Mesenchymal stem cell (in vitro differentiated cells and primary cell): Measurements from ENCODE around the gene ZZZ3.

Experiments
- DNase-seq: peaks from one replicate; pipeline ENCODE4 v3.0.0-alpha.2; 2013
- H2AFZ ChIP-seq: one replicate; pipeline ENCODE4 v1.6.1; 2013; ENCODE audit warnings: low read depth, mild to moderate bottlenecking, control low read depth, inconsistent platforms, low read length, moderate library complexity
- H2AK5ac ChIP-seq: 2 replicates; pipeline ENCODE4 v1.6.1; 2013; ENCODE audit warnings: low read length, moderate library complexity, mild to moderate bottlenecking, inconsistent platforms; ENCODE audit not compliant: severe bottlenecking
- H2BK120ac ChIP-seq: one replicate; pipeline ENCODE4 v1.6.1; 2013; ENCODE audit warnings: low read depth, mild to moderate bottlenecking, inconsistent platforms, low read length, moderate library complexity
- H2BK12ac ChIP-seq, 2 experiments: one replicate each; pipeline ENCODE4 v1.6.1; 2013; ENCODE audit warnings: inconsistent platforms in 2 of 2, low read length in 2 of 2, mild to moderate bottlenecking in 2 of 2, moderate library complexity in 2 of 2, control low read depth in 1 of 2
- H2BK15ac ChIP-seq: one replicate; pipeline ENCODE4 v1.6.1; 2013; ENCODE audit warnings: mild to moderate bottlenecking, low read depth, inconsistent platforms; ENCODE audit not compliant: poor library complexity, severe bottlenecking
- H2BK5ac ChIP-seq: 2 replicates; pipeline ENCODE4 v1.6.1; 2013; ENCODE audit warnings: low read depth, mild to moderate bottlenecking, low read length, control low read depth, inconsistent platforms; ENCODE audit not compliant: poor library complexity, severe bottlenecking
- H3K14ac ChIP-seq, 2 experiments: one replicate each; pipeline ENCODE4 v1.6.1; 2013; ENCODE audit warnings: inconsistent platforms in 2 of 2, low read length in 2 of 2, control low read depth in 1 of 2, mild to moderate bottlenecking in 1 of 2, moderate library complexity in 1 of 2
- H3K18ac ChIP-seq, 2 experiments: one replicate each; pipeline ENCODE4 v1.6.1; 2013; ENCODE audit warnings: inconsistent platforms in 2 of 2, low read length in 2 of 2, control low read depth in 1 of 2, low read depth in 1 of 2, mild to moderate bottlenecking in 1 of 2
- H3K23ac ChIP-seq, 2 experiments: one replicate each; pipeline ENCODE4 v1.6.1; 2013; ENCODE audit warnings: inconsistent platforms in 2 of 2, low read length in 2 of 2, mild to moderate bottlenecking in 2 of 2, moderate library complexity in 2 of 2, control low read depth in 1 of 2
- H3K27ac ChIP-seq: 2 replicates; pipeline ENCODE4 v1.5.1; 2013; ENCODE audit warnings: mild to moderate bottlenecking, moderate library complexity, low read length, control low read depth, inconsistent platforms; ENCODE audit not compliant: poor library complexity, severe bottlenecking
- H3K27me3 ChIP-seq, 2 experiments: 2 replicates each; pipeline versions ENCODE4 v1.6.1 to v1.7.0; 2013; ENCODE audit warnings: low read length in 2 of 2, mild to moderate bottlenecking in 2 of 2, moderate library complexity in 2 of 2, control low read depth in 1 of 2, inconsistent platforms in 1 of 2; ENCODE audit not compliant: control insufficient read depth in 1 of 2, insufficient read depth in 1 of 2
- H3K36me3 ChIP-seq, 2 experiments: 2 replicates each; pipeline versions ENCODE4 v1.6.1 to v1.7.0; 2013; ENCODE audit warnings: low read length in 2 of 2, control low read depth in 1 of 2, inconsistent platforms in 1 of 2, low read depth in 1 of 2, mild to moderate bottlenecking in 1 of 2; ENCODE audit not compliant: insufficient read depth in 2 of 2, control insufficient read depth in 1 of 2
- H3K4ac ChIP-seq, 2 experiments: one replicate each; pipeline ENCODE4 v1.6.1; 2013; ENCODE audit warnings: inconsistent platforms in 2 of 2, low read length in 2 of 2, mild to moderate bottlenecking in 2 of 2, moderate library complexity in 2 of 2, control low read depth in 1 of 2, low read depth in 1 of 2
- H3K4me1 ChIP-seq: 2 replicates; pipeline ENCODE4 v1.6.1; 2013; ENCODE audit warnings: low read depth, low read length, control low read depth; ENCODE audit not compliant: control insufficient read depth, insufficient read depth
- H3K4me2 ChIP-seq: 2 replicates; pipeline ENCODE4 v1.6.1; 2013; ENCODE audit warnings: low read length, mild to moderate bottlenecking, inconsistent platforms; ENCODE audit not compliant: poor library complexity, severe bottlenecking
- H3K4me3 ChIP-seq, 2 experiments: 2 replicates each; pipeline versions ENCODE4 v1.5.1 to v1.7.0; 2013; ENCODE audit warnings: low read length in 2 of 2, mild to moderate bottlenecking in 2 of 2, control low read depth in 1 of 2, low read depth in 1 of 2; ENCODE audit not compliant: insufficient read depth in 1 of 2
- H3K79me1 ChIP-seq: replicated peaks from 2 replicates; pipeline ENCODE4 v1.6.1; 2013; ENCODE audit warnings: mild to moderate bottlenecking, control low read depth, low read length, inconsistent platforms; ENCODE audit not compliant: poor library complexity, severe bottlenecking
- H3K9ac ChIP-seq: 2 replicates; pipeline ENCODE4 v1.7.0; 2013; ENCODE audit warnings: mild to moderate bottlenecking, low read length, moderate library complexity
- H3K9me3 ChIP-seq: 2 replicates; pipeline ENCODE4 v1.7.0; 2013; ENCODE audit warnings: mild to moderate bottlenecking, low read length; ENCODE audit not compliant: control insufficient read depth
- H4K8ac ChIP-seq: one replicate; pipeline ENCODE4 v1.6.1; 2013; ENCODE audit warnings: inconsistent platforms, mild to moderate bottlenecking, low read length, moderate library complexity
- H4K91ac ChIP-seq: one replicate; pipeline ENCODE4 v1.6.1; 2013; ENCODE audit warnings: mild to moderate bottlenecking, low read length, inconsistent platforms
- WGBS: methylation state at CpG from one replicate; pipeline ENCODE4 v1.1.7; 2013; ENCODE audit warnings: mixed read lengths; 5-methylcytosine and 5-hydroxymethylcytosine counted together

The ZZZ3 gene

DNA sequence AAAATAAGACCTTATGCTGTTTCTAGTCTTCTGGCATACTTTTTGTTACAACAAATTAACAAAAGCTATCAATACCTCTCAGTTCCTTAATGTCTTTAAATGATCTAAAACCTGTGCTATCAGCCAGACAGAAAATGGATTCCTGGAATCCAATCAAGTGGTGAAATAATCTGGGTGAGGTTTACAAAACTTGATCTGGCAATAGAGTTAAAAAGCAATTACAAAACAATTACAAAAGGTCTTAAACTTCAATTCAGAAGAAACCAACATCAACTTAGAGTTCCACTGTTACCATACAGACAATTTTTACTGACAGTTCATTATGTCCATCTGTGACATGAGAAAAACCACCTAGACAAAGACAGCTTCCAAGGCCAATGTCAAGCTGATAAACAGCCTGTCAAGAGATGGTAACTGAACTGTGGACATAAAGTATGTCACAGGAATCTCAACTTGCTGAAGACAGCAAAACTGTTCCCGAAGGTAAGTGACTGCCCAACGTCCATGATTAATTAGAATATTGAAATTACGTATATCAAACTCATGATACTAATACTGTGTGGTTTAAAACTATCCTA lies 17.4 kb downstream of the ZZZ3 start:
- no peak overlapping the region for H2BK12ac ChIP-seq
- H3K23ac ChIP-seq = no peak overlapping the region
- no peak overlapping the region for H2AFZ ChIP-seq
- H3K4ac ChIP-seq = no peak overlapping the region
- H2BK15ac ChIP-seq = no peak overlapping the region
- no peak overlapping the region for H3K4me2 ChIP-seq
- H2BK5ac ChIP-seq = no peak overlapping the region
- no peaks in the 10 kb centered on the region for H3K9me3 ChIP-seq
- H4K91ac ChIP-seq = no peak overlapping the region
- H3K14ac ChIP-seq = no peak overlapping the region
- no peaks in the 10 kb centered on the region for H3K27me3 ChIP-seq
- H3K4me3 ChIP-seq = no peak overlapping the region
- H3K27ac ChIP-seq = no peak overlapping the region
- peaks cover 5% of the 10 kb centered on the region for H3K4me1 ChIP-seq
- no peaks in the 10 kb centered on the region for H3K36me3 ChIP-seq
- no peak overlapping the region for H3K18ac ChIP-seq
- H2BK120ac ChIP-seq = no peak overlapping the region
- no peak for DNase-seq
- no peak overlapping the region for H4K8ac ChIP-seq
- no peak overlapping the region for H2AK5ac ChIP-seq
- no peaks in the 10 kb centered on the region for H3K79me1 ChIP-seq
- H3K9ac ChIP-seq = peak overlapping the region; percentile 21
- no CpG with 5 or more reads among the region's 3 CpGs for WGBS

DNA sequence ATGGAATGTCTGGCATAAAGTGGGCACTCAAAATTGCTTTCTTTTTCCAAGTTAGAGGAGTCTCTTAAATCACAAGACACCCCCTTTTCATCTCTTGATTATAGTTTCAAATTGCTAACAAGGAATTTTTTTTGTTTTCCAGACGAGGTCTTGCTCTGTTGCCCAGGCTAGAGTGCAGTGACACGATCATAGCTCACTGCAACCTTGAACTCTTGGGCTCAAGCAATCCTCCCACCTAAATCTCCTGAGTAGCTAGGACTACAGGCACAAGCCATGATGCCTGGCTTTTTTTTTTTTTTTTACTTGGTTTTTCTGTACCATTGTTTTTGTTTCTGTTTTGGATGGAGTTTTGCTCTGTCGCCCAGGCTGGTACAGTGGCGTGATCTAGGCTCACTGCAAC lies 20.8 kb downstream of the ZZZ3 start:
- no peak overlapping the region for H4K91ac ChIP-seq
- no peak overlapping the region for H2BK15ac ChIP-seq
- no peak overlapping the region for H3K18ac ChIP-seq
- WGBS = 96% methylated on average over 4 of the region's 4 CpGs
- H2BK12ac ChIP-seq = no peak overlapping the region
- no peak overlapping the region for H3K4me3 ChIP-seq
- no peak overlapping the region for H2BK5ac ChIP-seq
- H2BK120ac ChIP-seq = no peak overlapping the region
- no peaks in the 10 kb centered on the region for H3K27me3 ChIP-seq
- H4K8ac ChIP-seq = no peak overlapping the region
- no peak overlapping the region for H2AK5ac ChIP-seq
- H3K9me3 ChIP-seq = no peaks in the 10 kb centered on the region
- no peak overlapping the region for H3K4me2 ChIP-seq
- H3K79me1 ChIP-seq = no peaks in the 10 kb centered on the region
- no peak overlapping the region for H3K14ac ChIP-seq
- H3K9ac ChIP-seq = no peak overlapping the region
- no peak overlapping the region for H2AFZ ChIP-seq
- H3K4me1 ChIP-seq = peaks cover 3% of the 10 kb centered on the region
- H3K27ac ChIP-seq = no peak overlapping the region
- no peak overlapping the region for H3K4ac ChIP-seq
- no peak overlapping the region for H3K23ac ChIP-seq
- DNase-seq = no peak
- H3K36me3 ChIP-seq = no peaks in the 10 kb centered on the region

DNA sequence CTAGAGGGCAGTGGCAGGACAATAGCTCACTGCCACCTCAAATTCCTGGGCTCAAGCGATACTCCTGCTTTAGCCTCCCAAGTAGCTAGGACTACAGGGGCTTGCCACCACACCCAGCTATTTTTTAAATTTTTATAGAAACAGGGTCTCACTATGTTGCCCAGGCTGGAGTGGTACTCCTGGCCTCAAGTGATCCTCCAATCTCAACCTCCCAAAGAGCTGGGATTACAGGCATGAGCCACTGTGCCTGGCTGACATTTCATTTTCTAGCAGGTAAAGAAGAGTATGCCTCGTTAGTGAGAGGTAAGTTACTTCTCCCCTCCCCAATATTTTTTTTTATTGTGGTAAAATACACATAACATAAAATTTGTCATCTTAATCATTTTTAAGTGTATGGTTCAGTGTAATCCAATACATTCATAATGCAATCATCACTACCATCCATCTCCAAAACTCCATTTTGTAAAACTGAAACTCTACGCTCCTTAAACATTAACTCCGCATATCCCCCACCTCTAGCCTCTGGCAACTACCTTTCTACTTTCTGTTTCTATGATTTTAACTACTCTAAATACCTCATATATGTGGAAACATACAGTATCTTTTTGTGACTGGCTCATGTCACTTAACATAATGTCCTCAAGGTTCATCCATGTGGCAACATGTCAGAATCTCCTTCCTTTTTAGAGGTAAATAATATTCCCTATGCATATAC lies 22.4 kb downstream of the ZZZ3 start:
- Histone ChIP-seq H2BK120ac (peak overlapping the region; percentile 49), H2BK5ac (no peak overlapping the region), H3K4me3 (no peak overlapping the region), H3K23ac (no peak overlapping the region), H3K18ac (no peak overlapping the region), H3K9me3 (no peaks in the 10 kb centered on the region), H3K14ac (no peak overlapping the region), H3K36me3 (peaks cover 0 to 4% of the 10 kb centered on the region in 2 experiments), H3K4me1 (peaks cover 1% of the 10 kb centered on the region), H3K9ac (no peak overlapping the region), H3K4ac (no peak overlapping the region), H2AK5ac (no peak overlapping the region), H4K91ac (no peak overlapping the region), H3K27me3 (no peaks in the 10 kb centered on the region), H3K4me2 (no peak overlapping the region), H3K79me1 (no peaks in the 10 kb centered on the region), H2AFZ (no peak overlapping the region), H2BK15ac (no peak overlapping the region), H2BK12ac (no peak overlapping the region), H4K8ac (no peak overlapping the region), H3K27ac (no peak overlapping the region)
- DNase-seq = no peak
- WGBS = 98% methylated on average over 3 of the region's 4 CpGs

DNA sequence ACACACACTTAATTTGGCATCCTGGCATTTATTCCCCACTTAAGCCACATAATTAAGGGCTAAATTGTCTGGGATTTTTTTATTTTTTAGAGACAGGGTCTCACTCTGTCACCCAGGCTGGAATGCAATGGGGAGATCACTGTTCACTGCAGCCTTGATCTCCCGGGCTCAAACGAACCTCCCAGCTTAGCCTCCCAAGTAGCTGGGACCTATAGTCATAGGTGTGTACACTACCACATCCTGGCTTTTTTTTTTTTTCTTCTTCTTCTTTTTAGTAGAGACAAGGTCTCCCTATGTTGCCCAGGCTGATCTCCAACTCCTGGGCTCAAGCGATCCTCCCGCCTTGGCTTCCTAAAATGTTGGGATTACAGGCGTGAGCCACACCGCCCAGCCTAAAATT lies 24.2 kb downstream of the ZZZ3 start:
- Histone ChIP-seq H2AK5ac (no peak overlapping the region), H3K27me3 (no peaks in the 10 kb centered on the region), H3K9ac (no peak overlapping the region), H2BK120ac (no peak overlapping the region), H3K9me3 (no peaks in the 10 kb centered on the region), H2AFZ (no peak overlapping the region), H3K4me2 (no peak overlapping the region), H2BK5ac (no peak overlapping the region), H3K27ac (no peak overlapping the region), H3K4me3 (no peak overlapping the region), H3K4me1 (peaks cover 1% of the 10 kb centered on the region), H3K23ac (no peak overlapping the region), H3K18ac (no peak overlapping the region), H3K4ac (no peak overlapping the region), H3K36me3 (peaks cover 0 to 4% of the 10 kb centered on the region in 2 experiments), H3K79me1 (peaks cover 2% of the 10 kb centered on the region), H2BK12ac (no peak overlapping the region), H2BK15ac (no peak overlapping the region), H4K8ac (no peak overlapping the region), H3K14ac (no peak overlapping the region), H4K91ac (no peak overlapping the region)
- WGBS = 93% methylated on average over 2 of the region's 6 CpGs
- DNase-seq = no peak
